GM18858 (cell line): Measurements from ENCODE around the gene FGG.

Experiments used
- ATAC-seq: cut with Tn5 transposase; IDR thresholded peaks from one replicate; pipeline ENCODE4 v1.9.1; 2021; ENCODE audit not compliant: unreplicated experiment

Gene FGG

GRCh38 chr4:154612472-154613414 is at the start of gene FGG:
Gene FGG (minus strand): TSS chr4:154612656. CDS start chr4:154612609, 47 bp downstream.
- no peak for ATAC-seq

- ATAC-seq = no peak
Measured at GRCh38 chr4:154660052-154660451, 47.6 kb upstream of the FGG start.

GRCh38 chr4:154658680-154659405 is 46.4 kb upstream of the FGG start:
- no peak for ATAC-seq

GRCh38 chr4:154643493-154643892 is 31.0 kb upstream of the FGG start:
- no peak for ATAC-seq

- ATAC-seq = no peak
Measured at GRCh38 chr4:154642373-154643009, 30.0 kb upstream of the FGG start.

- no peak for ATAC-seq
Measured at GRCh38 chr4:154640999-154641398, 28.5 kb upstream of the FGG start.

- ATAC-seq = no peak
Measured at GRCh38 chr4:154634058-154634457, 21.6 kb upstream of the FGG start.

GRCh38 chr4:154631828-154632227 is 19.4 kb upstream of the FGG start:
- no peak for ATAC-seq

GRCh38 chr4:154630324-154630723 is 17.9 kb upstream of the FGG start:
- no peak for ATAC-seq

- ATAC-seq = peak; percentile 85
Measured at GRCh38 chr4:154626793-154627484, 14.5 kb upstream of the FGG start.

GRCh38 chr4:154625971-154626370 is 13.5 kb upstream of the FGG start:
- no peak for ATAC-seq

- no peak for ATAC-seq
Measured at GRCh38 chr4:154623995-154624394, 11.5 kb upstream of the FGG start.

GRCh38 chr4:154623436-154623835 is 11.0 kb upstream of the FGG start:
- no peak for ATAC-seq

- ATAC-seq = no peak
Measured at GRCh38 chr4:154622598-154622997, 10.1 kb upstream of the FGG start.

GRCh38 chr4:154620111-154620510 is 7.7 kb upstream of the FGG start:
- no peak for ATAC-seq

GRCh38 chr4:154618708-154619315 is 6.4 kb upstream of the FGG start:
- peak; percentile 51 for ATAC-seq

- no peak for ATAC-seq
Measured at GRCh38 chr4:154617820-154618317, 5.4 kb upstream of the FGG start.

GRCh38 chr4:154616731-154617130 is 4.3 kb upstream of the FGG start:
- peak; percentile 95 for ATAC-seq

- no peak for ATAC-seq
Measured at GRCh38 chr4:154616287-154616686, 3.8 kb upstream of the FGG start.

- no peak for ATAC-seq
Measured at GRCh38 chr4:154615211-154615610, 2.8 kb upstream of the FGG start.
